ENCODE results near the gene NAV2.

The NAV2 gene

GRCh38 chr11:20113149-20113438 is 400.5 kb downstream of the NAV2 start:
- DNase-seq (ENCODE audit: low read depth): no peak
- TF ChIP-seq CTCF (IDR thresholded peaks at IDR 0.05; ENCODE audit: control insufficient read depth, extremely low read depth, insufficient read depth): no peak
- H3K4me3 ChIP-seq (ENCODE audit: low read depth, low read length): no peak overlapping the region

GRCh38 chr11:20114588-20114987 is 402.0 kb downstream of the NAV2 start:
- no peak for TF ChIP-seq CTCF (IDR thresholded peaks at IDR 0.05; ENCODE audit: control insufficient read depth, extremely low read depth, insufficient read depth)
- DNase-seq (ENCODE audit: low read depth): no peak
- no peak overlapping the region for H3K4me3 ChIP-seq (ENCODE audit: low read depth, low read length)

GRCh38 chr11:20116825-20117224 is 404.2 kb downstream of the NAV2 start:
- no peak overlapping the region for H3K4me3 ChIP-seq (ENCODE audit: low read depth, low read length)
- no peak for DNase-seq (ENCODE audit: low read depth)
- TF ChIP-seq CTCF (IDR thresholded peaks at IDR 0.05; ENCODE audit: control insufficient read depth, extremely low read depth, insufficient read depth): no peak

GRCh38 chr11:20117291-20117690 is 404.7 kb downstream of the NAV2 start:
- no peak overlapping the region for H3K4me3 ChIP-seq (ENCODE audit: low read depth, low read length)
- TF ChIP-seq CTCF (IDR thresholded peaks at IDR 0.05; ENCODE audit: control insufficient read depth, extremely low read depth, insufficient read depth): no peak
- no peak for DNase-seq (ENCODE audit: low read depth)

GRCh38 chr11:20118209-20118608 is 405.6 kb downstream of the NAV2 start:
- no peak for TF ChIP-seq CTCF (IDR thresholded peaks at IDR 0.05; ENCODE audit: control insufficient read depth, extremely low read depth, insufficient read depth)
- DNase-seq (ENCODE audit: low read depth): no peak
- H3K4me3 ChIP-seq (ENCODE audit: low read depth, low read length): no peak overlapping the region

GRCh38 chr11:20119315-20119714 is 406.7 kb downstream of the NAV2 start:
- TF ChIP-seq CTCF (IDR thresholded peaks at IDR 0.05; ENCODE audit: control insufficient read depth, extremely low read depth, insufficient read depth): no peak
- DNase-seq (ENCODE audit: low read depth): no peak
- no peak overlapping the region for H3K4me3 ChIP-seq (ENCODE audit: low read depth, low read length)

- no peak for DNase-seq (ENCODE audit: low read depth)
- no peak overlapping the region for H3K4me3 ChIP-seq (ENCODE audit: low read depth, low read length)
- no peak for TF ChIP-seq CTCF (IDR thresholded peaks at IDR 0.05; ENCODE audit: control insufficient read depth, extremely low read depth, insufficient read depth)
These were observed 407.7 kb downstream of the NAV2 start for GRCh38 chr11:20120134-20120925.
